ENCODE results near the gene TOR4A.
A peak's percentile ranks its signal among the peaks of the same experiment; 100 is the strongest.

Gene TOR4A

GRCh38 chr9:137277329-137278041 lies at the start of gene TOR4A:
TOR4A (plus strand) TSS chr9:137277726; CDS start chr9:137278690, 964 bp downstream.
- peak; percentile 67 for ATAC-seq
- DNase-seq: peak; percentile 68

GRCh38 chr9:137227853-137228505 lies 49.5 kb upstream of the TOR4A start:
- no peak for ATAC-seq

GRCh38 chr9:137228506-137228967 lies 49.0 kb upstream of the TOR4A start:
- DNase-seq: no peak
- ATAC-seq: no peak

More at GRCh38 chr9:137227853-137228505, 49.5 kb upstream of the TOR4A start:
- DNase-seq: no peak

GRCh38 chr9:137228968-137229896 lies 48.3 kb upstream of the TOR4A start:
- DNase-seq: no peak
- ATAC-seq: no peak

- DNase-seq (no peak), ATAC-seq (no peak)
These were observed 47.4 kb upstream of the TOR4A start for GRCh38 chr9:137229903-137230704.

- ATAC-seq (no peak), DNase-seq (no peak)
These were observed 46.7 kb upstream of the TOR4A start, which contains the start of gene SLC34A3 for GRCh38 chr9:137230705-137231371. SLC34A3 (plus strand) TSS chr9:137230901; CDS start chr9:137231703, 802 bp downstream.

- DNase-seq: no peak
- ATAC-seq: no peak
These were observed 46.0 kb upstream of the TOR4A start for GRCh38 chr9:137231372-137232039.

- ATAC-seq (no peak), DNase-seq (no peak)
These were observed 45.4 kb upstream of the TOR4A start for GRCh38 chr9:137232101-137232500.

- no peak for DNase-seq
- no peak for ATAC-seq
These were observed 45.0 kb upstream of the TOR4A start for GRCh38 chr9:137232510-137232909.

GRCh38 chr9:137233143-137233980 lies 44.2 kb upstream of the TOR4A start:
- DNase-seq: no peak
- ATAC-seq: no peak

GRCh38 chr9:137234055-137234697 lies 43.4 kb upstream of the TOR4A start:
- DNase-seq (no peak), ATAC-seq (no peak)

- ATAC-seq: no peak
- no peak for DNase-seq
These were observed 42.6 kb upstream of the TOR4A start for GRCh38 chr9:137234758-137235423.

GRCh38 chr9:137235424-137236237 lies 41.9 kb upstream of the TOR4A start:
- no peak for DNase-seq
- ATAC-seq: no peak

GRCh38 chr9:137236238-137236935 lies 41.1 kb upstream of the TOR4A start:
- ATAC-seq (peak; percentile 38), DNase-seq (peak; percentile 97)

- no peak for ATAC-seq
- no peak for DNase-seq
These were observed 40.5 kb upstream of the TOR4A start for GRCh38 chr9:137236936-137237421.

All from stimulated activated naive CD8-positive, alpha-beta T cell treated with anti-CD3 and anti-CD28 coated beads, Interleukin-15, Interleukin-2, amounts not matched to agents 100 U/mL and 50 U/mL, for 24 hours (primary cell).